ENCODE results near the gene SLC39A10. TPM values are rescaled to one million over a fixed set of nuclear protein-coding genes. Genes with fewer than 3 reads are reported as not detected.

The SLC39A10 gene
- total RNA-seq (10 to 100 TPM in 1 of 5 donors, 1 to 10 TPM in 3, under 1 TPM in 1; 0.58 to 22.0 (median 5.3) TPM), polyA plus RNA-seq (1 to 10 TPM in 1 of 3 donors, under 1 TPM in 2; 0.15 to 2.7 (median 0.93) TPM)
- long read RNA-seq, donor 1, full-length matches to known transcripts, result 1 of 1 reads
- long read RNA-seq, donor 1, partial matches to known transcripts, result 0 of 1 reads
- long read RNA-seq, donor 1, other reads (novel, unspliced or antisense), result 0 of 1 reads
- long read RNA-seq, donor 2, result 0 reads
- long read RNA-seq, donor 3, full-length matches to known transcripts, result 1 of 1 reads
- long read RNA-seq, donor 3, partial matches to known transcripts, result 0 of 1 reads
- long read RNA-seq, donor 3, other reads (novel, unspliced or antisense), result 0 of 1 reads
- long read RNA-seq, donor 4, result 0 reads
- long read RNA-seq, donor 5, partial matches to known transcripts, result 14 of 14 reads
- long read RNA-seq, donor 5, other reads (novel, unspliced or antisense), result 0 of 14 reads
- long read RNA-seq, donor 6, result 0 reads
- long read RNA-seq, donor 7, partial matches to known transcripts, result 6 of 6 reads
- long read RNA-seq, donor 7, other reads (novel, unspliced or antisense), result 0 of 6 reads
- long read RNA-seq, donor 8, full-length matches to known transcripts, result 2 of 8 reads
- long read RNA-seq, donor 8, partial matches to known transcripts, result 6 of 8 reads
- long read RNA-seq, donor 8, other reads (novel, unspliced or antisense), result 0 of 8 reads
- long read RNA-seq, donor 9, partial matches to known transcripts, result 8 of 8 reads
- long read RNA-seq, donor 9, other reads (novel, unspliced or antisense), result 0 of 8 reads
- long read RNA-seq, donor 10, result 0 reads

- no peaks in the 10 kb centered on the region for H3K36me3 ChIP-seq
- intact Hi-C loops (cut with DNase I; ENCODE audit: low total_unique reads), result no loop called here
- TF ChIP-seq POLR2AphosphoS5 (IDR thresholded peaks at IDR 0.05) (peak; percentile 89 to 99 (median 98)), EP300 (IDR thresholded peaks at IDR 0.05) (no peak), CTCF (IDR thresholded peaks at IDR 0.05) (peak in 5 of 7 experiments; percentile 26 to 49 (median 31)), POLR2A (IDR thresholded peaks at IDR 0.05) (peak in 2 of 4 donors; percentile 88 to 93)
Measured at GRCh38 chr2:195656859-195657633, at the start of gene SLC39A10. TSS of gene SLC39A10 (plus strand) at chr2:195657226. CDS start at chr2:195680043, 22,817 bp downstream.

GRCh38 chr2:195608768-195609454 lies 48.1 kb upstream of the SLC39A10 start:
- 74 to 89% (median 88%) methylated on average over 7 of the region's 7 CpGs for WGBS, 5 donors

More at GRCh38 chr2:195656859-195657633, at the start of gene SLC39A10:
- H3K4me3 ChIP-seq, result peak within 1 kb of the TSS; percentile 83 to 99 (median 91)
- WGBS, 5 donors, result 0 to 1% (median 1%) methylated on average over 38 to 85 of the region's 85 CpGs
- no peaks in the 10 kb centered on the region for H3K9me3 ChIP-seq
- peak within 1 kb of the TSS; percentile 99 to 100 (median 99) for H3K27ac ChIP-seq
- H3K4me1 ChIP-seq, result peaks cover 20 to 41% (median 29%) of the 10 kb centered on the region in 4 donors
- DNase-seq, result peak; percentile 99
- no peaks in the 10 kb centered on the region for H3K27me3 ChIP-seq

GRCh38 chr2:195610717-195611116 lies 46.3 kb upstream of the SLC39A10 start:
- Histone ChIP-seq H3K4me3 (no peak overlapping the region), H3K9me3 (no peaks in the 10 kb centered on the region), H3K27ac (no peak overlapping the region), H3K27me3 (no peaks in the 10 kb centered on the region), H3K4me1 (peaks cover 0 to 10% (median 9%) of the 10 kb centered on the region in 4 donors), H3K36me3 (no peaks in the 10 kb centered on the region)
- no peak for DNase-seq
- intact Hi-C loops (cut with DNase I; ENCODE audit: low total_unique reads), result no loop called here
- TF ChIP-seq CTCF (IDR thresholded peaks at IDR 0.05) (no peak), EP300 (IDR thresholded peaks at IDR 0.05) (no peak)

More at GRCh38 chr2:195608768-195609454, 48.1 kb upstream of the SLC39A10 start:
- H3K27ac ChIP-seq, result no peak overlapping the region
- intact Hi-C loops (cut with DNase I; ENCODE audit: low total_unique reads), result no loop called here
- H3K4me3 ChIP-seq, result no peak overlapping the region
- no peaks in the 10 kb centered on the region for H3K36me3 ChIP-seq
- H3K27me3 ChIP-seq, result no peaks in the 10 kb centered on the region
- peaks cover 0 to 10% (median 9%) of the 10 kb centered on the region in 4 donors for H3K4me1 ChIP-seq
- no peak for DNase-seq
- TF ChIP-seq POLR2A (IDR thresholded peaks at IDR 0.05) (no peak), EP300 (IDR thresholded peaks at IDR 0.05) (no peak), CTCF (IDR thresholded peaks at IDR 0.05) (no peak), POLR2AphosphoS5 (IDR thresholded peaks at IDR 0.05) (no peak)
- no peaks in the 10 kb centered on the region for H3K9me3 ChIP-seq
